GM21367 (cell line): ENCODE measurements around the gene DYRK1B.
"Not testable (repeated sequence)": the region's sequence is repeated elsewhere in the genome, so short reads cannot be mapped to it uniquely, and the experiment has no call there.

Source experiments
- ATAC-seq: cut with Tn5 transposase; IDR thresholded peaks from one replicate; pipeline ENCODE4 v1.9.1; 2021; ENCODE audit not compliant: unreplicated experiment

The DYRK1B gene

DNA sequence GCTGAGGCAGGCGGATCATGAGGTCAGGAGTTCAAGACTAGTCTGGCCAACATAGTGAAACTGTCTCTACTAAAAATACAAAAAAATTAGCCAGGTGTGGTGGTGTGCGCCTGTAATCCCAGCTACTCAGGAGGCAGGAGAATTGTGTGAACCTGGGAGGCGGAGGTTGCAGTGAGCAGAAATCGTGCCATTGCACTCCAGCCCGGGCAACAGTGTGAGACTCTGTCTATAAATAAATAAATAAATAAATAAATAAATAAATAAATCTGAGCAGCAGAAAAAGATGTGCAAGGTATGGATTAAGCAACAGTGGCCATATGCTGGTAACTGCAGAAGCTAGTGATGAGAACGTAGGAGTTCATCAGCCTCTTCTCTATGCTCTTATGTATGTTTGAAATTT lies 19.9 kb downstream of the DYRK1B start:
- not testable (repeated sequence) for ATAC-seq

- ATAC-seq, result no peak
Measured at GRCh38 chr19:39813264-39813993, 20.5 kb downstream of the DYRK1B start.

DNA sequence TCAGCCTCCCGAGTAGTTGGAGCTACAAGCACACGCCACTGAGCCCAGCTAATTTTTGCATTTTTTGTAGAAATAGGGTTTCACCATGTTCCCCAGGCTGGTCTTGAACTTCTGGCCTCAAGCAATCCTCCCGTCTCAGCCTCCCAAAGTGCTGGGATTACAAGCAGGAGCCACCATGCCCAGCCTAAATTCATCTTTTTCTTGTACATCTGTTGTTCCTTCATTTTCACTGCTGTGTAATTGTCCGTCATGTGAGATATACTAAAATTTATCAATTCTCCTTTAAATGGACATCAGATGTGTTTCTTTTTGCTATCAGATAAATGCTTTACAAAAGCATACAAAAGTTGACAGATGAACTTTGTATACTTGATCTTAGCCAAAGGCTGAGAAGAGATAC lies 22.9 kb downstream of the DYRK1B start:
- no peak for ATAC-seq

- ATAC-seq, result no peak
Measured at GRCh38 chr19:39810424-39810823, 23.5 kb downstream of the DYRK1B start.

- no peak for ATAC-seq
Measured at GRCh38 chr19:39809368-39809767, 24.6 kb downstream of the DYRK1B start.

DNA sequence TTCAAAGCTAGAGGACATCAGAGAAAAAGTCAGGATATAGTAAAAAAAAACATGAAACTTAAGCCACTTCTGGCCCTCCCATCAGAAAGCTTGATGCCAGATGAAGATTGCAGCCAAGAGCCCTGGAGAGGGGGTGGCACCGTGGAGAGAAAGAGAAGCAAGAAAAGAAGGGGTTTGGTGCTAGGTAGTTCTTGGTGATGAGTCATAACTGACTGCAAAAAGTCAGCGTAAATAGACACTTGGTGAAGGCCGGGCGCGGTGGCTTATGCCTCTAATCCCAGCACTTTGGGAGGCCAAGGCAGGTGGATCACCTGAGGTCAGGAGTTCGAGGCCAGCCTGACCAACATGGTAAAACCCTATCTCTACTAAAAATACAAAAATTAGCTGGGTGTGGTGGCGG lies 25.3 kb downstream of the DYRK1B start:
- not testable (repeated sequence) for ATAC-seq

DNA sequence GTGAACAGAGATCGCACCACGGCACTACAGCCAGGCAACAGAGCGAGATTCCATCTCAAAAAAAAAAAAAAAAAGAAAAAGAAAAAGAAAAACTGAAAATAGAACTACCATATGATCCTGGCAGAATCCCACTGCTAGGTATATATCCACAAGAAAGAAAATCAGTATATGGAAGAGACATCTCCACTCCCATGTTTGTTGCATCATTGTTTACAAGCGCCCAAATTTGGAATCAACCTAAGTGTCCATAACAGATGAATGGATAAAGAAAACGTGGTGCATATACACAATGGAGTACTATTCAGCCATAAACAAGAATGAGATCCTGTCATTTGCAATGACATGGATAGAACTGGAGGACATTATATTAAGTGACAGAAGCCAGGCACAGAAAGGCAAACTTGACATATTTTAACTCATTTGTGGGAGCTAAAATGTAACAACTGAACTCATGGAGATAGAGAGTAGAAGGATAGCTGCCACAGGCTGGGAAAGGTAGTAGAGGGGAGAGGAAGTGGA lies 26.1 kb downstream of the DYRK1B start:
- no peak for ATAC-seq

DNA sequence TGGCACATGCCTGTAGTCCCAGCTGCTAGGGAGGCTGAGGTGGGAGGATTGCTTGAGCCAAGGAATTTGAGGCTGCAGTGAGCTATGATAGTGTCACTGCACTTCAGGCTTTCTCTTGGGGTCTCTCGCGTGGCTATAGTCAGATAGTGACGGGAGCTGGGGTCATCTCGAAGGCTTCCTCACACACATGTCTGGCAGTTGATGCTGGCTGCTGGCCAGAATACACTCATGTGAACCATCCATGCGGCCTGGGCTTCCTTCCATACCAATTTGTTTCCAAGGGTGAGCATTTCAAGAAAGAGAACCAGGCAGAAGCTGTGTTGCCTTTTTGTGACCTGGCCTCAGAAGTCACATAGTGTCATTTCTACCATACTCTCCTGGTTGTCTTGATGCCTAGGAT lies 28.9 kb downstream of the DYRK1B start:
- no peak for ATAC-seq

DNA sequence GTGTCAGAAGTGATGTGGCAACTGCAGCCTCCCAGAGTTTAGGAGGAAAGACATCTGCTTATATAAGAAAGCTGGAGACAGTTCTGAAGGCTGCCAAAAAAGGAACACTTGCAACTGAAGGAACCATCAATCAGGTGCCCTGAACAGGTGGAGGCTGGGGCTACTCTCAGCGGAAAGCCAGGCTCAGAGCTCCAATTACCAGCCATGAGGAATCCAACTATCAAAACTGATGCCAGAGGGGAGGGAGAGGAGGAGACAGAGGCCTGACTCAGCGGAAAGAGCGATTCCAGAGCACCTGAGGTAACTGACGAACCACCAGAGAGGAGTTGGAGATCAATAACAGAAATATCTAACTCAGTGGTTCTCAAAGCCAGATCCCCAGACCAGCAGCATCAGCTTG lies 31.0 kb downstream of the DYRK1B start:
- ATAC-seq, result no peak

GRCh38 chr19:39797083-39797482 lies 36.9 kb downstream of the DYRK1B start:
- no peak for ATAC-seq

- no peak for ATAC-seq
Measured at GRCh38 chr19:39796000-39796498, 37.9 kb downstream of the DYRK1B start.

DNA sequence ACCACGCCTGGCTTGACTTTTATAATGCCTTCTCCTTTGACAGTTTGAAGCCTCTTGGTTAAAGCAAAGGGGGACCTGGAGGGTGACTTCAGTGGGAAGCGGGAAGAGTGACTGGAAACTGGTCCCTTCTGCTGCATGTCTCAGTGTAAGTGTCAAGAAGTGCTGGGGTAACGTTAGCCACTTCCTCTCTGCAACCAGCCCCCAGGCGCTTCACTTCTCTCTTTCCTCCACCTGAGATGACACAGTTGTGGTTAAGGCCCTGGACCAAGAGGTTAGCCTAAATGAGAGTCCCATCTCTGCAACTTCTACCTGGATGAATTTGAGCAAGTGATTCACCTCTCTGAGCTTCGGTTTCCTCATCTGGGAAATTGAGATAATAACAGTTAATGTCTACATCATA lies 39.0 kb downstream of the DYRK1B start:
- no peak for ATAC-seq

DNA sequence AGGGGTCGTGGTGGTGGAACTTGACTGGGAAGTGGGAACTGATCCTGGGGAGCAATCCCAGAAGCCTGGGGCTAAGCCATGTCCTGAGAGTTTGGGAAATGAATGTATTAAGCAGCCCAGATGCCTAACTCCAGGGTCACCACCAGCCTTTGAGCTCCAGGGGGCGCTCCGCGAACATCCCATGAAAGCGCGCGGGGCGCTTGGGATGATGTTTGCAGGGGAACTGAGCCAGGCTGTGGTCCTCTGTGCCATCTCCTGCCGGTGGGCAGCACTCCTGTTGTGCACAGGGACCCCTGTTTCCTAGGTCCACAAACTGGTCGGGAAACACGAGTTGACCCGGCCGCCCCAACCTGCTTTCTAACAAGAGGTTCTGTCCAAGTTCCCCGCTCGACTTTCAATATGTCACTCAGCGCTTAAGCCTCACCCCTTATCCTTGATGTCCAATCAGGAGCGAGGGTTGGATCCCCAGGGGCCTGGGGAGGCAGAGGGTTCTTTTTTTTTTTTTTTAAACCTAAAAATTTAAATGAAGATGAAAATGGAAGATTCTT lies 40.9 kb downstream of the DYRK1B start:
- ATAC-seq, result no peak

DNA sequence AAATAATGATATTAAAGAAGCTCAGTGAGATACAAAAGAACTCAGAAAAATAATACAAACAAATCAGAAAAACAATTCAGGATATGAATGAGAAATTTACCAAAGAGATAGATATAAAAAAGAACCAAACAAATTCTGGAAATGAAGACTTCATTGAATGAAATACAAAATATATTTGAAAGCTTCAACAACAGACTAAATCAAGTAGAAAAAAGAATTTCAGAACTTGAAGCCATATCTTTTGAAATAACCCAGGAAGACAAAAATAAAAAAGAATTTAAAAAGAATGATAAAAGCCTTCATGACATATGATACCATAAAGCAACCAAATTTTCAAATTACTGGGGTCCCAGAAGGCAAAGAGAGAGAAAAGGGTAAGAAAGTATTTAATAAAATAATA lies 45.7 kb downstream of the DYRK1B start:
- ATAC-seq, result no peak

GRCh38 chr19:39780894-39781293 lies 53.1 kb downstream of the DYRK1B start:
- ATAC-seq, result no peak

- ATAC-seq, result no peak
Measured at GRCh38 chr19:39778763-39779162, 55.2 kb downstream of the DYRK1B start, which contains the start of gene LEUTX. LEUTX (plus strand) TSS chr19:39778854; CDS start chr19:39778921, 67 bp downstream.
